HL-60 (cell line): ENCODE data around the gene PON3.

Experiments
- DNase-seq, 2 experiments: peaks; one replicate each; pipeline ENCODE4 v3.0.0-alpha.2; 2010 to 2020; ENCODE audit warnings: low read depth in 1 of 2, low spot score in 1 of 2
- H3K27ac ChIP-seq: fragments of 250-450 bp; sonication (Bioruptor Pico); replicated peaks from 2 replicates; pipeline ENCODE4 v1.5.1; 2020; ENCODE audit warnings: mild to moderate bottlenecking, moderate library complexity
- H3K27me3 ChIP-seq: fragments of 250-450 bp; sonication (Bioruptor Pico); 2 replicates; pipeline ENCODE4 v1.5.1; 2021; ENCODE audit warnings: mild to moderate bottlenecking, moderate library complexity; ENCODE audit not compliant: insufficient read depth, poor library complexity, severe bottlenecking
- H3K4me3 ChIP-seq: replicated peaks from 2 replicates; pipeline ENCODE4 v1.5.1; 2011; ENCODE audit warnings: mild to moderate bottlenecking, control low read depth, low read length; ENCODE audit not compliant: insufficient read depth
- GABPA ChIP-seq: IDR thresholded peaks from 2 replicates; pipeline ENCODE4 v1.6.1; 2012; ENCODE audit warnings: low read depth
- POLR2AphosphoS5 ChIP-seq: IDR thresholded peaks from 2 replicates; pipeline ENCODE4 v1.6.1; 2012; ENCODE audit warnings: low read depth
- REST ChIP-seq: IDR thresholded peaks from 2 replicates; pipeline ENCODE4 v1.6.1; 2012; ENCODE audit warnings: low read depth; ENCODE audit not compliant: insufficient replicate concordance
- SPI1 ChIP-seq: IDR thresholded peaks from 2 replicates; pipeline ENCODE4 v1.6.1; 2012; ENCODE audit warnings: low read depth, mild to moderate bottlenecking, borderline replicate concordance
- TF ChIP-seq, protein P1 (sequence below): IDR thresholded peaks from one replicate; pipeline ENCODE4 v1.5.1; 2011; ENCODE audit warnings: low read length, control low read depth, inconsistent platforms; ENCODE audit not compliant: insufficient read depth

Gene PON3

GRCh38 chr7:95433952-95434556 is 37.9 kb upstream of the PON3 start:
- DNase-seq = no peak
- no peak overlapping the region for H3K27ac ChIP-seq
- TF ChIP-seq GABPA (no peak), REST (no peak), POLR2AphosphoS5 (no peak), SPI1 (no peak)
- TF ChIP-seq, protein P1, sequence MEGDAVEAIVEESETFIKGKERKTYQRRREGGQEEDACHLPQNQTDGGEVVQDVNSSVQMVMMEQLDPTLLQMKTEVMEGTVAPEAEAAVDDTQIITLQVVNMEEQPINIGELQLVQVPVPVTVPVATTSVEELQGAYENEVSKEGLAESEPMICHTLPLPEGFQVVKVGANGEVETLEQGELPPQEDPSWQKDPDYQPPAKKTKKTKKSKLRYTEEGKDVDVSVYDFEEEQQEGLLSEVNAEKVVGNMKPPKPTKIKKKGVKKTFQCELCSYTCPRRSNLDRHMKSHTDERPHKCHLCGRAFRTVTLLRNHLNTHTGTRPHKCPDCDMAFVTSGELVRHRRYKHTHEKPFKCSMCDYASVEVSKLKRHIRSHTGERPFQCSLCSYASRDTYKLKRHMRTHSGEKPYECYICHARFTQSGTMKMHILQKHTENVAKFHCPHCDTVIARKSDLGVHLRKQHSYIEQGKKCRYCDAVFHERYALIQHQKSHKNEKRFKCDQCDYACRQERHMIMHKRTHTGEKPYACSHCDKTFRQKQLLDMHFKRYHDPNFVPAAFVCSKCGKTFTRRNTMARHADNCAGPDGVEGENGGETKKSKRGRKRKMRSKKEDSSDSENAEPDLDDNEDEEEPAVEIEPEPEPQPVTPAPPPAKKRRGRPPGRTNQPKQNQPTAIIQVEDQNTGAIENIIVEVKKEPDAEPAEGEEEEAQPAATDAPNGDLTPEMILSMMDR = no peak
- H3K27me3 ChIP-seq = no peaks in the 10 kb centered on the region
- H3K4me3 ChIP-seq = peak overlapping the region; percentile 58

- no peak overlapping the region for H3K27ac ChIP-seq
- no peak for TF ChIP-seq POLR2AphosphoS5
- TF ChIP-seq GABPA = no peak
- TF ChIP-seq SPI1 = no peak
- TF ChIP-seq REST = no peak
- TF ChIP-seq, protein P1 = no peak
- DNase-seq = no peak
- no peak overlapping the region for H3K4me3 ChIP-seq
- no peaks in the 10 kb centered on the region for H3K27me3 ChIP-seq
Measured at GRCh38 chr7:95433129-95433528, 37.0 kb upstream of the PON3 start.

DNA sequence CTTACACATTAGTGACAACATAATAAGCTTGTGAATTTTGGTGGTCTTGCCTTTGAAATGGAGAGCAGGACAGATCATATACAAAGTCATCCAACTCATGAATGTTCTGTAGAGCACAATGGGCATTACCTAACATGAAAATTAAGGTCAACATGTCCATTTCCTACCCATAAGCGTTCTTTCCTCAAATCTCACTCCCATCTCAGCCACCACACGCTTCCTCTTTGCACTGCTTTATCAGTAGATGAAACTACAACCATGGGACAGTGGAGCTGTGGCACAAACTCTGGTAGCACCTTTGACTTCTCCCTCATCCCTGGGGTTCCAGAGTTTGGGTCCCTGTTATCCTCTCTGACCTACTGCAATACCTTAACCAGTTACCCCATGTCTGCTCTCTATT is 36.4 kb upstream of the PON3 start:
- Histone ChIP-seq H3K27ac (no peak overlapping the region), H3K27me3 (no peaks in the 10 kb centered on the region), H3K4me3 (no peak overlapping the region)
- no peak for DNase-seq
- TF ChIP-seq GABPA (no peak), REST (no peak), POLR2AphosphoS5 (no peak), SPI1 (no peak)
- TF ChIP-seq, protein P1 = no peak
